GM19035 (cell line): Measurements from ENCODE around the gene UAP1L1.

Experiments used
- ATAC-seq: cut with Tn5 transposase; IDR thresholded peaks from one replicate; pipeline ENCODE4 v1.9.1; 2021; ENCODE audit not compliant: unreplicated experiment

UAP1L1 gene

DNA sequence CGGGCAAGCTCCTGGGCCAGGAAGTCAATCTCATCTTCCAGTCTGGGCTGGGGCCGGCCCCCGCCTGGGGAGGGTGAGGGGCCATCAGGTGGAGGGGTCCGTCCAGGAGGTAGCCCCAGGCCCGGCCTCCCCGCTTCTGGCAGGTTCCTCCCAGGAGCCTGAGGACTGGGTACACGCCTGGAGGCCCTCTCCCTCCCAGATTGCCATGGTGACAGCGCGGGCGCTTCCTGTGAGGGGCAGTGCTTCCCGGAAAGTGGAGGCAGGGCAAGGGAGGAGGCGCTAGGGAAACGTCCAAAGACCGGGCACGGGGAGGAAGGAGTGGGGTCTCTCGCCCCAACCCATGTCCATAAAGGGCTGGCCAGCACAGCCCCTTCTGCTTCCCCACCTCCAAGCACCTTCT, 36.2 kb upstream of the UAP1L1 start:
- ATAC-seq = no peak

DNA sequence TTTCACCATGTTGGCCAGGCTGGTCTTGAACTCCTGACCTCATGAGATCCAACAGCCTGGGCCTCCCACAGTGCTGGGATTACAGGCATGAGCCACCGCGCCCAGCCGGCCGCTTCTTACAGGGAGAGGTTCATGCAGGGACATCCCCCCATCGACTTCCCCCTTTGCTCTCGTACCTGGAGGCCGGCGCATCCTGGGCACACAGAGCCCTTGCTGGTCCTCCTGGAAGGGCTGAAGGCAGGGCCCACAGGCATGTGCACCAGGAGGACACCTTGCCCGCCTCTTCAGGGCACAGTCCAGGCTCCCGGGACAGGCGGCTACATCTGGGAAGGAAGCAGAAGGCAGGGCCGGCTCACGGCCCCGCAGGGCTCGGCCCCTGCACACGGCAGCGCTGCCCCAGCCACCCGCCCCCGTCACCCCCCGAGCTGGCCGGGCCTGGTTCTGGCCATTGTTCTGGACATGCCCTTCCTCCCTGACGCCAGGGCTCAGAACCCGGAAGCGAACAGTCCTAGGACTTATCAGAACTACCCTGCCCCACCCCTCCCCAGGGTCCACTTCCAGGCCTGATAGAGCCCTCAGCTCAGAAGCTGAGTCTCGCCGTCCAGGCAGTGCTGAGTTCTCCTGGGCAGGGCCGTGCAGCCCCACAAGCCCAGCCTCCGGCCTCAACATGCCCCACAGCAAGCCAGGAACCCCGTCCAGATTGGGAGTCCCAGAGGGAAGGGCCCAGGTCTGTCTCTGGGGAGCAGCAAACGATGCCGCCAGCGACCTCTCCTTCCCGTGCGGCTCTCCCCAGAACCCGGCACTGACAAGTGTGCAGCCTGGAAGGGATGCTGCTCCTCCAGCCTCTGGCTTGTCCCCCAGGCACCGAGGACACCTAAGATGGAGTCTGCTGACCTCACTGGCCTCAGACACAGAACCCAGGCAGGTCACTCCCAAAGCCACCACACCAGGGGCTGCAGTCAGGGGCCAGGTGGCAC, 34.3 kb upstream of the UAP1L1 start:
- ATAC-seq = no peak

DNA sequence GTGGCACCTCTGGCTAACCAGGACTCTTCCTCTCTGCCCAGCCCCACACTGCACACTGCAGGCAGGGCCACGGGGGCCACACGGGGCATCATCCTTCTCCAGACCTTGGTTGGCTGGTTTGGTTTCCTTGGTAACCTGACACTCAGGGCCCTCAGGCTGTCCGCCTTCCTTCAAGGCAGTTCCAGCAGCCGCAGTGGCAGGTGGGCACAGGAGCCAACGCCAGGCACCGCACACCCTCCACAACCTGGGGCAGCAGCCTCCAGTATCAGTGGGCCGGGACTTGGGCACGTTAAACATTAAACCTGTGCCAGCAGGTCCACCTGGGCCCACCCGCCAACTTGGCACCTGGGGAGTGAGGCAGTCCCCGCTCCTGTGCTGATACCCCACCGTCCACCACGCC, 33.3 kb upstream of the UAP1L1 start:
- ATAC-seq = no peak

DNA sequence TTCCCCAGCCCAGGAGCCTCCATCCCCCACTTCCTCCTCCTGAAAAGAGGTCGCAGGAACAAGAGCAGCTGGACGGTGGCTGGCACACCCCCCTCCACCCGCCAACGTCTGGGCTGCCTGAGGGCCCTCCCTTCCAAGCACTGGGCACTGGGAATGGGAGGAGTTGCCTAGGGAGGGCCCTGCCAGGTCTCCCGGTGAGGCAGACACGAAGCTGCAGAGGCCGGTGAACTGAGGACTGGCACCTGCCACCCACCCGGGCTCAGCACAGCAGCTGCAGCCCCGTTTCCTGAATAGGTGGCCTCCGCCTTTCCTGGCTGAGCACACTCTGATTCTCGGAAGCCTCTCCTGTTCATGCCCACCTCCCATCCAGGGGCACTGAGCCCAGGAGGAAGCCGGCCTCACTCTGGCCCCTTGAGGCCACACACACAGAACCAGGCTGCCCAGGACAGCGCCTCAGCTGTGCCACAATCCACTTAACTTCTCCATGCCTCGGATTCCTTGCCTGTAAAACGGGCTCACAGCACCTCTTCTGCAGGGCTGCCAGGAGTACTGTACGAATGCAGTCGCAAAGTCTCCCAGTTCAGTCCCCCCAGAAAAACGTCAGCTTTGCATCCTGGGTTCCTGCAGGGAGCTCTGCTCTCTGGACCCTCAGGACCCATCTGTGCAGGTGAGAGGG, 32.7 kb upstream of the UAP1L1 start:
- ATAC-seq = no peak

DNA sequence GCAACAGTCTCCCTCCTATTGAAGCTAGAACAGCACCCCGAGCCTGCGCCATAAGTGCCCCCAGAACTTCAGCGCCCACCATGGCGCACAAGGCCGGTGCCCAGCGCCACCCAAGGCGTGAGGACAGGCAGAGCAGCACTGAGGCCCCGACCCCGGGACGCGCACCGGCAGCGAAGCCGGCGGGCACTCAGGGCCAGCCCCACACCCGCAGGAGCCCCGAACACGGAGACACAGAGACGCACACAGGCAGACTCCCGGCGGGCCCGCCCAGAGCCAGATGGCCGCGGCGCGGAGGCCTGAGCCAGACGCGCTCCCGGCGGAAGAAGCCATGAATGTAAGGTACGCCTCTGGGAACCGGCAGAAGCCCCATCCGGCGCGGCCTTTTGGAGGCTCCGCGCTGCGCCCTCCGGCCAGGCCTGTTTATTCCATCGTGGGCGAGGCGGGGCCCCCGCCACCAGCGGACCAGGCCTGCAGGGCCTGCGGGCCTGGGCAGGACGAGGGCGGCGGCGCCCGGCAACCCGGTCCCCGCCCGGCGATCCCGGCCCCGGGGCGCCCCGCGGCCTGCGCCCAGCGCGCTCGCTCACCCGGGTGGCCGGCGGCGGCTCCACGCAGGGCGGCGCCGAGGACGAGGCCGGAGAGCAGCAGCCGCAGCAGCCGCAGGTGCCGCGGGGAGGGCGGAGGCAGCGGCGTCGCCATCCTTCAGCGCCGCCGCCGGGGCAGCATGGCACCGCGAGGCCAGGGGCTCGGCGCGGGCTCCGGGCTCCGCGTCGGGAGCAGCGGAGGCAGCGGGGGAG, 31.8 kb upstream of the UAP1L1 start:
- no peak for ATAC-seq

DNA sequence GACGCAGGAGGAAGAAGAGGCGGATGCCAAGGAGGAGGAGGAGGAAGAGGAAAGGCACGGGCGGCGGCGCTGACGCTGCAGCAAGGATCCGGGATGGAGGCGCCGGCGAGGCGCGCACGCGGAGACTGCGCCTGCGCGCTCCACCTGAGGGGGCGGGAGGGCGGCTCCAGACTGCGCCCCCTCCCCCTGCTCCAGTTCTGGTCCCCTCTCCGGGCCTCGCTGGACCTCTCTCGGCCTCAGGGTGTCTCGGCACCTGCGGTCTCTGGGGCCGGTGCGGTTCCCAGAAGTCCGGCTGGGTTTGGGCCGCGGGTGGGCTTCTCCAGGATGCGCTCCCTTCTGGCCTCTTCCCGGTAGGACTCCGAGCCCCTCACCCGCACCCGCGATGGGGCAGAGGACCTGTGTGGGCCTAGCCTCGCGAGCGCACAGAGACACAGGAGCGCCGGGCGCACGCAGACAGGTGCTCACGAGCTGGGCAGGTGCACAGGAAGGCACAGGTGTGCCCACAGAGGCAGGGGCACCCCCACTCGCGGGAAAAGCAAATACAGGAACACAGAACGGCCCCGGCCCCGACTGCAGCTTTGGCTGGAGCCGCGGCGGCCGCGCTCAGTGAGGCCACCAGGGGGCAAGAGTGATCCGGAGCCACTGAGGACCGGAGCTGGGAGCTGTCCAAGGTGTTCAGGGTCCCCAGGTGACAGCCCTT, 31.1 kb upstream of the UAP1L1 start, which contains the start of gene NPDC1:
NPDC1 (minus strand) TSS at position 90 of the 700 bp plus-strand sequence. CDS start 188 bp downstream, outside the sequence.
- ATAC-seq = no peak

DNA sequence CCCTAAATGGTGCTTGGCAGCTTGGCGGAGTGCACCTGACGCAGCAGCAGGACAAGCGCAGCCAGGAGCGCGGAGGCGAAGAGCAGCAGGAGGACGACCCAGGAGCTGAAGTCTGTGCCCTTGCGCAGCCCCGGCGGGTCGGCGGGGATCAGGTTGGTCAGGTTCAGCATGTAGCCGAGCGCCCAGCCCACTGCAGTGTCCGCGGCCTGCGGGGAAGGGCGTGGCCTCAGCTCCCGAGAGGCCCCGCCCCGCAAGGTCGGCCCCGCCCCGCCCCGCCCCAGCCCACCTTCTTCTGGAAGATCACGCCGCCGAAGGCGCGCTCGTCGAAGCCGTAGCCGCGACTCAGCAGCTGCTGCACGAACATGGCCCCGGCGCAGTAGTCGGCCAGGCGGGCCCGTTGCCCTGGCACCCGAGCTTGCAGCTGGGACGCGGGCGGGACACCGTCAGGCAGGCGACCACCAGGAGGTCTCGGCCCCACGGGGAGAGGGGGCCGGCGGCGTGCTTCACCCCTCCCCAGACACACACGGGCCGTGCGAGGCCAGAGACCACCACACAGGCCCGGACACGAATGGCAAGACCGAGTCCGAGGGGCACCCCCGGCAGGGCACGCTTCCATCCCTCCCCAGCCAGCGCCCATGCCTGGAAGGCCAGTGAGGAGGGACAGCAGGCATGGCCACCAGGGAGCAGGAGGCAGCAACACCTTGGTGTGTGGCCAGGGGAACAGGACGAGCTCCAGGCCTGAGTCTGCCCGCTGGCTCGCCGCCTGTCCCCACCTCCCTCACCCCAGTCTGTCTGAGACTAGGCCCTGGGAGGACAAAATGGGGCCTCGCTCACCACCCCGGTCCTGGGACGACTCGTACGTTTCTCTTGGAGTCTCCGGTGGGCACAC, 28.4 kb upstream of the UAP1L1 start:
- ATAC-seq = no peak

DNA sequence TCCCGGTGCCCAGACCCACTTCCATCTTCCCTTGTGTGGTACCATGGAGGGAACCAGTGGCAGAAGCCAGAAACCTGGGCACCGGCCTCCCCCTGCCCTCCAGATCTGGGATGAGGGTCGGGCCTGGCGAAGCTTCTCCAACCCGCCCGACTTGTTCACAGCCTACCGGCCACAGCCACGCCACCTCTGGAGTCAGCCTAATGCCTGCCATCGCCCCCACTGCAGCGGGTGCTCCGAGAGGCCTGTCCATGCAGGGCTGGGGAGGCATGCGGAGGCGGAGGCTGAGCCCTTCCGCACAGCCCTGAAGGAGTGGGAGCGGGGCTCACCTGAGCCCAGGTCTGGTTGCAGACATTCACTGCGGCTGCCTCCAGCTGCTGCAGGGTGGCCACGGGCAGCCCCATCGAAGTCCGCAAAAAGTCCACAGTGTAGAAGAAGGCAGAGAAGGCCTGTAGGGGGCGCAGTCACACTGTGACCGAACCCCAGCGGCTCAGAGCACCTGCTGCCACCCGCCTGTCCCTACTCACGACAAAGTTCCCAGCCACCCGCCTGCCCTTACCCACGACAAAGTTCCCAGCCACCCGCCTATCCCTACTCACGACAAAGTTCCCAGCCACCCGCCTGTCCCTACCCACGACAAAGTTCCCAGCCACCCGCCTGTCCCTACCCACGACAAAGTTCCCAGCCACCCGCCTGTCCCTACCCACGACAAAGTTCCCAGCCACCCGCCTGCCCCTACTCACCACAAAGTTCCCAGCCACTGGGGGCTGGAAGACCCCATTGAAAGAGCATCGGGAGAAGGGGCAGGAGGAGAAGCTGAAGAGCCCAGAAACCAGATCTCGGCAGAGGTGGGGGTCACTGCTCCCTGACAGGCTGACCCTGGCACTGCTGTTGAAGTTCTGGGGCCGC, 27.5 kb upstream of the UAP1L1 start:
- no peak for ATAC-seq

DNA sequence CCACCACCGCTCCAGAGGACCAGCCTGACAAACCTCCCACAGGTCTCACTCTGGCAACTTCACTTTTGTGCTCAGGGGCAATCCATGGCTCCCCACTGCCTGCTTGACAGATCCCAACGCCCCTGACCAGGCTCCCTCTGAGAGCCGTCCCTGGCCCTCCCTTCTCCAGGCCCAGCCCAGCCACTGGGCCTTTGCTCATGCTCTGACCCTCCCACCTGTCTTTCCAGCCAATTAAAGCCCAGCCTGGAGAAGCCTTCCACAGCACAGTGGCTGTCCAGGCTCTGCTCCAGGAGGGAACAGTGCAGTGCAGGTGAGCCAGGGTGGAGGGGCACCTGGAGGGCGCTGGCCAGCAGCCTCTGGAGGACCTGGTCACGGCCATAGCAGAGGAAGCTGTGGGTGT, 26.7 kb upstream of the UAP1L1 start:
- no peak for ATAC-seq

DNA sequence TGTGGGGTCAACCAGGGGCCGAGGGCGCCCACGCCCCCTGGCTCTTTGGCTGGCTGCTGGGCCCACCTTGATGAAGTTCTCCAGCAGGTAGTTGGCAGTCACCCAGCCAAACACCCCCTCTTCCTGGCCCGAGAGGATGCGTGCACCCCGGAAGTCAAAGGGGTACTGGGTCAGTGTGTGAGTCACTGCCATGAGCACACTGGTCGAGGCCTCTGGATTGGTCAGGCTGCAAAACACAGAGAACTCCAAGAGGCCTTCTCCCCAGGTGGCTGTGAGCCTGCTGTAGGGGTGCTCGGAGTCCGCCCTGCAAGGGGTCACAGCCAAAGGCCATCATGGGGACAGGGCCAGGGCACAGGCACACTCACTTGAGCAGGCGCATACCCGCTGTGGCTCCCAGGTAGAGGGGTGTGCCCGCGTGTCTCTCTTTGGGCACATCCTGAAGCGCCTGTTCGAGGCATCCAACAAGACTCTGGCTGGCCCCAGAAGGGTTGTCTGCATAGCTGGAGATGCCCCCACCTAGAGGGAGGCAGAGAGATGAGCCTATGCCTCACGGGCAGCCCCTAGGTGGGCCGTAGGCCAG, 26.1 kb upstream of the UAP1L1 start:
- ATAC-seq = no peak

DNA sequence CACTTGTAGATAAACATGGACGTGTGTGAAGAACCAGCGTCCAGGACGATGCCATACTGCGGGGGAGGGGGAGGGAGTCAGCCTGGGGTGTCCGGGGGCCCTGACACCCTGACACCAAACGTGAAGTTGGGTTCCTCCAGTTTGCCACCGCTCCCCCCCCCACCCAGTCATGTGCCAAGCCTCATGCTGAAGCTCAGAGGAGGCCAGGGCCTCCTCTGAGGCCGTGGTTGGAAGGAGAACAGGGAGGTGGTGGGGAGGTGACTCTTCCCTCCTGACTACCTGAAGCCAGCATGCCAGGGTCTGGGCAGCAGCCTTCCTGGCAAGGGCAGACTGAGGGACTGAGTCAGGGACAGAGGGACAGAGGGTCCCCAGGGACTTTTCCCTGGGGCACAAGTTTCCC, 25.0 kb upstream of the UAP1L1 start:
- ATAC-seq = no peak

DNA sequence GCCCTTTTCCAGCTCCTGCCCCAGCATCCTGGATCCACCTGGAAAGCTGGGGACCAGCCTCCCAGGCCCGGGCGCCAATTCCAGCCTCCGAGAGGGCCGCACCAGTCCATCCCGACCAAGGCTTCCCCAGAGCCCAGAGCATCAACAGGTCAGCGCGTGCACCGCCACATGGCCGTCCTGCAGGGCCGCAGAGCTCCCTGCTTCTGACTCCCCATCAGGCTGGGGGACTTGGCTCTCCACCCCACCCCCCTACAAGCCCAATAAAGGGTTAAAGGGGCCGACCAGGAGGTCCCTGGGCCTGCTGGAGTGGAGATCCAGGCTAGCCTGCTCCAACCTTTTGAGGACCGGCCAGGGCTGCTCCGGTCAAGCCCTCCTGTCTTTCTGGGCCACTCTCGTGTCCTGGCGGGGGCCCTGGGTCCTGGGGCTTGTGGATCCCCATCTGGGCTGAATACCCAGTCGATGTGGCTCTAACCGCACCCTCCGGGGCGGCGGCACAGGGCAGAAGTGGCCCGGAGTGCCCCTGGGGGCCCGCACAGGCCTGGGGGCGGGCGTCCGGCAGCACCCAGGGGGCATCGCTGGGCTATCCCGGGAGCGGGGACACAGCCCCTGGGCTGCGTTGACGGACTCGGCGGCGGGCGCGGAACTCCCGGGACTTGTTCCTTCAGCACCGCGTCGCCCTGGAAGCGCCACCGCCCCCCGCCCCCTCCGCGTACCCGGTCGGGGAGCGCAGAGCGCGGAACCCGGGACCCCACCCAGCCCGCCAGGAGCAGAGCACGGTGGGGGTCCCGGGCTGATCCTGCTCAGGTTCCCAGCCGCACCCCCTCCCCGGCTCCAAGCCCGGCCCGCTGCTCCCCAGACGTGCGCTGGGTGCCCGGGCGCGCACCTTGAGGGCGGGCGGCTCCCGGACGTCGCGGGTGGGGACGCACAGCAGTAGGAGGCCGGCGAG, 24.0 kb upstream of the UAP1L1 start:
- no peak for ATAC-seq

DNA sequence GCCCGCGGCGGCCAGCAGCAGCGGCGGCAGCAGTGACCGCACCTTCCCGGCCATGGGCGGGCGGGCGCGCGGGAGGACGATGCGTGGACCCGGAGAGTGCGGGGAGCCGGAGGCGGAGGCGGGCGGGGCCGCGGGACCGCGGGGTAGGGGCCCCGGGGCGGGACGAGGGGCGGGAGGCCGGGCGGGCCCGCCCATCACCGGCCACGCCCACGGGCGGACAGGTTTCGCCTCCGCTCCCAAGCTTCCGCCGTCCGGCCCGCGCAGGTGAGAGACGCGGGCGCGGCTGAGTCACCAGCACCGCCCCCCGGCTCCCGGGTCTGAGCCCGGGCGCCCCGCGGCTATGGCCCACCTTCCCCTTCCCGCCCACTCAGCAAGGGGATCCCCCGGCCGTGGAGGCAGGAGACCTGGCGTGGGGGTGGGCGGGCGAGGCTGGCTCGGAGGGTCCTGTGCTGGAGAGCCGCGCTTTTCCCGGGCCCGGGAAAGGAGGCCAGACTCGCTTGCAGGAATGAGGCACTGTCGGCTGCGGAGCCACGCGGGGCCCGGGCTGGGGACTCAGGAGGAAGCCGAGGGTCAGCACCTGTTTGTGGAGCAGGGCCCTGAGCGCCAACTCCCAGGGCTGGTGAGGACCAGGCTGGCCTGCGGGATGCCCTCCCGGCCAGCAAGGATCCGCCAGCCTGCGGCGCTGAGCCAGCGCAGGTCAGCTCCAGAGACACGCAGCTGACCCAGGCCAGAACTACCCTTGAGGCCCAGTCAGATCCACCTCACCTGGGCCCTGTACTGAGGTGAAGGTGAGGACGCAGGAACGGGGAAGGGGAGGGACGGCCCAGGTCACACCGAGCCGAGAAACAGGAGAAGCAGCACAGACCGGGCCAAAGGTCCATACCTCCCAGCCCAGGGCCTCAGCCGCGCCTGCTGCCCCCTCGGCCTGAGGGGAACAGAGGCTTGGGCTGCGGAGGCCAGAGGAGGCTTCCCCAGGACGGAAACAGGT, 23.1 kb upstream of the UAP1L1 start, which contains the start of gene ENTPD2:
ENTPD2 (minus strand) TSS at position 118 of the 988 bp plus-strand sequence; CDS start at position 54, 64 bp downstream.
- no peak for ATAC-seq

DNA sequence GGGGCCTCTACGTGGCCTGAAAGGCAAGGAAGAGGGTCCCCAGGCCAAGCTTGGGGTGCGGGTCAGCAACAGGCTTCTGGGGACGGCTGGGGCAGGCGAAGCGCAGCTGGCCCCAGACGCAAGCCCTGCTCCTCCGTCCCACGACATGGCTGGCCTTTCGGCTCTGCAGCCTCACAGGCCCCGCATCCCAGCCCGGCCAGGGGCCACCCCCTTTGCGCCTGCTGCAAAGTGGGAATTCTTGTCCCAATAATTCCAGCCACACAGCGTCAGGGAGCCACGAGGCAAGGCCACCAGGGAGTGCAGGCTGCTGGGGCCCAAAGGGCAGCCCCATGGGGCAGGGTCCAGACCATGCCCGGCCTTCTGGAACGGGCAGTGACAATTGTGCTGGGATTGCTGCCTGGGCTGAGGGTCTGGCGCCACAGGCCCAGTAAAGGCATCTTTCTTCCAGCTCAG, 22.4 kb upstream of the UAP1L1 start:
- no peak for ATAC-seq

DNA sequence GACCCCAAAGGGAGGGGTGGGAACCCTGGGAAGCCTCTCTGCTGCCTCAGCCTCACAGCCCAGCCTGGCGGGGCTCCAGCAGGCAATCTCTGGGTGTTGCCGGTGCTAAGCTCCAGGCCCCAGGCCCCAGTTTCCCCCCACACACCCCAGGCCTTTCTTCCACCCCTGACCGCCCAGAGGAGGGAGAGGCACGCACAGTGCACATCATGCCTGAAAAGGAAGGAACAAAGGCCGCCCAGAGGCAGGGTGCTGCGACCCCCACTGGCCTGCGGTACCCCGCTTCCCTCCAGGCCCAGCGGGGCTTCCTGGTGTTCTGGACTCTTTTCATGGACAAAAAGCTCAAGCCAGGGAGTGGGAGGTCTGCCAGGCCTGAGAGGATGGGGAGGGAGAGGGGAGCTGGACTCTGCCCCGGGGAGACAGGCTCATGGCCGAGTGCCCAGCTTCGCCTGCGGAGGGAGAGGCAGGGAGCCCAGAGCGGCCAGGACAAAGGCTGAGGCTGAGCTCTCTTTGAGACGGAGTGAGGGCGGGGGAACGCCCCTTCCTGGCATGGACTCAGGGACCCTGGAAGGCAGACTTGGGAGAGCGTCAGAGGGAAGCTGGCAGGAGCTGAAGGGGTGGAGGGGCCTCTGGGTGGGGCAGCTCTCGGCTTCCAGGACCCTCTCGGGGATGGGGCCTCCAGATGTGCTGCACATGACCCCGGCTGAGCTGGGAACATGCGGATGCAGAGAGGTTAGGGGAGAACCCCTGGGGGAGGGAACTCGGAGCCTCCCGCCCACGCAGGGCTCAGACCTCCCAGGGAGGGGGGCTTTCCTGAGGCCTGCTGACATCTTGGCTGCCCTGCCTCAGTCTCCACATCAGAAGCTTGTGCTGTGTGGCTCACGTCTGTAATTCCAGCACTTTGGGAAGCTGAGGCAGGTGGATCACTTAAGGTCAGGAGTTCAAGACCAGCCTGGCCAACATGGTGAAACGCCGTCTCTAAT, 21.6 kb upstream of the UAP1L1 start:
- no peak for ATAC-seq
